GM18520 (cell line): ENCODE measurements around the gene FLOT1.
"Not testable (repeated sequence)": the region's sequence is repeated elsewhere in the genome, so short reads cannot be mapped to it uniquely, and the experiment has no call there.

ENCODE experiments used
- ATAC-seq: cut with Tn5 transposase; IDR thresholded peaks from one replicate; pipeline ENCODE4 v1.9.1; 2021; ENCODE audit not compliant: unreplicated experiment

The FLOT1 gene

GRCh38 chr6:30723843-30724741 lies 18.4 kb downstream of the FLOT1 start:
- ATAC-seq = not testable (repeated sequence)

- not testable (repeated sequence) for ATAC-seq
Observed at GRCh38 chr6:30723159-30723842, 19.2 kb downstream of the FLOT1 start.

- ATAC-seq = no peak
Observed at GRCh38 chr6:30722280-30723112, 20.0 kb downstream of the FLOT1 start.

GRCh38 chr6:30722025-30722279 lies 20.5 kb downstream of the FLOT1 start:
- not testable (repeated sequence) for ATAC-seq

DNA sequence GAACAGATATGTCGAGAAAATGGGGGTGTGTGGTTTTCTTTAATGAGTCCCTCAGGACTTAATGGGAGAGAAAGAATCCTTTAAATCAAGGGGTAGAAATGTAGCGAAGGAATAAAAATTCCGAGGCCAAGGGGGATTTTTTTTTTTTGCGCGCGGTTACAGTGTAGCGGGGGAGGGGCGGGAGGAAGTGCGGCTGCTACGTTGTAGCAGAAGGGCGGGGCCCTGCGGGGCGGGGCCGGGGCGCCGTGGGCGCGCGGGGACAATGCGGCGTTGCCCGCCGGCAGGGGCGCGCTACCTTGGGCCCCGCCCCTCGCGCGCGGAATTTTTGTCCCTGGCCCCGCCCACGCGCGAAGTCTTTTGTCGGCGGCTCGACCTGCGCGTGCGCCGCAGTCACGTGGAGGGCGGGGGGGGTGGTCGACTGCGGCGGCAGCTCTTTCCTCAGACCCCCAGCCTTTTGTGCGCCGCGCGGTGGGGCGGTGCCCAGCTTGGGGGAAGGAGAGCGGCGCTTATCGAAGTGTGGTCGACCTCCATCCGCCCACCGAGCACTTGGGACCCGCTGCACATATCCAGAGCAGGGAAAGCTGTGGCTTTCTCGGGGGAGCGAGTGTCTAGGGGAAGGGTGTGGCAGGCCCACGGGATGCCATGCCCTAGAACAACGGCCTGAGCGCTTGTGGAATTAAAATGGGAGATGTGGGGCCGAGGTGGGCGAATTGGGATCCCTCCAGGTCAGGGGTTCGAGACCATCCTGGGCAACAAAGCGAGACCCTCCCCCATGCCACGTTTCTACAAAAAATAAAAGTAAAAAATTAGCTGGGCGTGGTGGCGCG lies 21.1 kb downstream of the FLOT1 start:
- ATAC-seq = peak; percentile 13

GRCh38 chr6:30720738-30721197 lies 21.7 kb downstream of the FLOT1 start:
- no peak for ATAC-seq

- peak; percentile 36 for ATAC-seq
Observed at GRCh38 chr6:30719791-30720737, 22.4 kb downstream of the FLOT1 start, which contains the start of gene TUBB. TSS of gene TUBB (plus strand) at chr6:30720352. CDS start at chr6:30720507, 155 bp downstream.

- no peak for ATAC-seq
Observed at GRCh38 chr6:30719356-30719755, 23.1 kb downstream of the FLOT1 start.

- not testable (repeated sequence) for ATAC-seq
Observed at GRCh38 chr6:30717845-30718720, 24.4 kb downstream of the FLOT1 start.

GRCh38 chr6:30717129-30717844 lies 25.2 kb downstream of the FLOT1 start, which contains the start of gene MDC1:
TSS of gene MDC1 (minus strand) at chr6:30717281. CDS start at chr6:30715175, 2,106 bp downstream.
- ATAC-seq = peak; percentile 56

GRCh38 chr6:30716879-30717128 lies 25.7 kb downstream of the FLOT1 start:
- no peak for ATAC-seq

GRCh38 chr6:30714263-30714662 lies 28.2 kb downstream of the FLOT1 start:
- no peak for ATAC-seq

DNA sequence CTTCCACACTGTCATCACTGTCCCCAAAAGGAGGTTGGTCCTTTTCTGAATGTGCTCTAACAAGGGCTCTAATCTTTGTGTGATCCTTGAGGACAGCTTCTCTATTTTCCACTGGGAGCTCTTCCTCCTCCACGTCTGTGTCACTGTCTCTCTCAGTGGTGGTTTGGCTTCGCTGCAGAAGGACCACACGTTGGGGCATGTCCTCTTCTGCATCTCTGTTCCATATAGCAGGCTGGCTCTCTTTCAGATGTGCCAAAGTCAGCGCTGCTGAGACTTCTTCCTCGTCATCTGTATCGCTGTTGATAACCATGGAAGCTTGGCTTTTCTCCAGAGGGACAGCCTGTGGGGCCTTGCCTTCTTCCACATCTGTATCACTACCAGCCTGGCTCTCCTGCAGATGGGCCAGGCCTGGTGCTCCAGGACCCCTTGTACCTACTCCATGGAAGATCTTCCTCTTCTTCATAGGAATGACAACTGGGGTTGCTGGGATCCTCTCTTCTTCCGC lies 30.0 kb downstream of the FLOT1 start:
- no peak for ATAC-seq

GRCh38 chr6:30711758-30712380 lies 30.6 kb downstream of the FLOT1 start:
- ATAC-seq = no peak

- no peak for ATAC-seq
Observed at GRCh38 chr6:30709101-30709868, 33.2 kb downstream of the FLOT1 start.

DNA sequence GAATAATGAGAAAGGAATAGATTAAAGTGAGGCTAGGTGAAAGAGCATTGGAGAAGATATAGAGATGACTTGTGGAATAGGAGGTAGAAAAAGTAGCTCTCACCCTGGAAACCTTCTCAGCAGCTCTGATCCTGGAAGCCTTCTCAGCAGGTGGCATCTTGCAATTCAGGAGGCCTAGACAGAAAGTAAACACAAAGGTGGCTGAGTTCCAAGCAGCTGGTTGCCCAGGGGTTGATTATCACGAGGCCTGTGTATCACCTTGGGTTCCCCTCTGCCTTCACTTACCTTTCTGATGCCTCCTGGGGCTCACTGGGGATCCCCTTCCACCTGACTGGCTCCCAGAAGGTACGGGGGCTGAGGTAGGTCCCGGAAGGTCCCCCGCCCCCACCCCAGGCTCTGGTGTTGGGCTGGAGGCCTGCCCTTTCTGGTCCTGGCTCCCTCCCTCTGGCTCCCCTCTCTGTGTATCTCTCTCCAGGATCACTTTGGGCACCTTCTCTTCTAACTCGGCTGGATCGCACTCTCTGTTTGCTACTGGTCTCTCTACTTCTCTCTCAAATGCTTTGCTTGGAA lies 35.1 kb downstream of the FLOT1 start:
- no peak for ATAC-seq
